ENCODE measurements around the gene KRT6A. TPM values are rescaled to one million over a fixed set of nuclear protein-coding genes. Genes with fewer than 3 reads are reported as not detected.

The KRT6A gene
- total RNA-seq, 5 donors from 2014 or later (not counting 1 experiment from before 2014, with no cell fraction given) = not detected

GRCh38 chr12:52486166-52487105 is 6.6 kb downstream of the KRT6A start:
- H3K4me3 ChIP-seq (ENCODE audit: control insufficient read depth in 1 of 2, extremely low read depth in 1 of 2, low read length in 1 of 2) = no peak overlapping the region
- H3K36me3 ChIP-seq (ENCODE audit: control insufficient read depth in 2 of 2, extremely low read depth in 1 of 2, insufficient read depth in 1 of 2, low read length in 1 of 2) = no peaks in the 10 kb centered on the region
- no peak for DNase-seq
- 70% methylated on average over 2 of the region's 5 CpGs for WGBS (ENCODE audit: insufficient coverage)
- no peak for ATAC-seq (replicated peaks in 1 of 4)
- ChIA-PET CTCF (no interaction called here), POLR2A (no interaction called here)
- Mint-ChIP-seq H3K27me3 (peaks cover 43 to 60% of the 10 kb centered on the region in 2 donors), H3K4me1 (no peaks in the 10 kb centered on the region), H3K36me3 (no peaks in the 10 kb centered on the region), H3K9me3 (peaks cover 4 to 14% (median 13%) of the 10 kb centered on the region in 3 donors), H3K27ac (no peak overlapping the region), H3K4me3 (no peak overlapping the region)
- H3K4me1 ChIP-seq (ENCODE audit: control insufficient read depth in 1 of 2, extremely low read depth in 1 of 2, insufficient read depth in 2 of 2, low read length in 2 of 2) = no peaks in the 10 kb centered on the region
- H3K27me3 ChIP-seq (replicated peaks in 1 of 2; ENCODE audit: control insufficient read depth in 2 of 2, extremely low read depth in 1 of 2, insufficient read depth in 2 of 2, low read length in 1 of 2) = peaks cover 0 to 4% of the 10 kb centered on the region in 2 experiments
- H3K27ac ChIP-seq (ENCODE audit: low read length) = no peak overlapping the region
- peaks cover 2% of the 10 kb centered on the region for H3K9me3 ChIP-seq

GRCh38 chr12:52480073-52480472 is 13.0 kb downstream of the KRT6A start:
- no peaks in the 10 kb centered on the region for H3K4me1 ChIP-seq (ENCODE audit: control insufficient read depth in 1 of 2, extremely low read depth in 1 of 2, insufficient read depth in 2 of 2, low read length in 2 of 2)
- no peak overlapping the region for H3K27ac ChIP-seq (ENCODE audit: low read length)
- H3K36me3 ChIP-seq (ENCODE audit: control insufficient read depth in 2 of 2, extremely low read depth in 1 of 2, insufficient read depth in 1 of 2, low read length in 1 of 2) = no peaks in the 10 kb centered on the region
- H3K4me3 Mint-ChIP-seq = no peak overlapping the region
- ATAC-seq (replicated peaks in 1 of 4) (no peak), DNase-seq (no peak)
- peaks cover 4 to 9% (median 8%) of the 10 kb centered on the region in 3 donors for H3K9me3 Mint-ChIP-seq
- no peaks in the 10 kb centered on the region for H3K36me3 Mint-ChIP-seq
- POLR2A ChIA-PET = no interaction called here
- no peak overlapping the region for H3K27ac Mint-ChIP-seq
- no peaks in the 10 kb centered on the region for H3K27me3 ChIP-seq (replicated peaks in 1 of 2; ENCODE audit: control insufficient read depth in 2 of 2, extremely low read depth in 1 of 2, insufficient read depth in 2 of 2, low read length in 1 of 2)
- WGBS (ENCODE audit: insufficient coverage) = 47% methylated on average over 2 of the region's 3 CpGs
- H3K4me1 Mint-ChIP-seq = no peaks in the 10 kb centered on the region
- peaks cover 2% of the 10 kb centered on the region for H3K9me3 ChIP-seq
- peaks cover 32 to 33% of the 10 kb centered on the region in 2 donors for H3K27me3 Mint-ChIP-seq
- no peak overlapping the region for H3K4me3 ChIP-seq (ENCODE audit: control insufficient read depth in 1 of 2, extremely low read depth in 1 of 2, low read length in 1 of 2)
- CTCF ChIA-PET = no interaction called here

GRCh38 chr12:52477651-52478050 is 15.4 kb downstream of the KRT6A start:
- H3K27me3 ChIP-seq (replicated peaks in 1 of 2; ENCODE audit: control insufficient read depth in 2 of 2, extremely low read depth in 1 of 2, insufficient read depth in 2 of 2, low read length in 1 of 2) = peaks cover 2 to 3% of the 10 kb centered on the region in 2 experiments
- no CpG with 5 or more reads among the region's 2 CpGs for WGBS (ENCODE audit: insufficient coverage)
- no peak overlapping the region for H3K4me3 ChIP-seq (ENCODE audit: control insufficient read depth in 1 of 2, extremely low read depth in 1 of 2, low read length in 1 of 2)
- DNase-seq (no peak), ATAC-seq (replicated peaks in 1 of 4) (no peak)
- H3K9me3 ChIP-seq = no peaks in the 10 kb centered on the region
- H3K36me3 ChIP-seq (ENCODE audit: control insufficient read depth in 2 of 2, extremely low read depth in 1 of 2, insufficient read depth in 1 of 2, low read length in 1 of 2) = no peaks in the 10 kb centered on the region
- H3K4me1 ChIP-seq (ENCODE audit: control insufficient read depth in 1 of 2, extremely low read depth in 1 of 2, insufficient read depth in 2 of 2, low read length in 2 of 2) = no peaks in the 10 kb centered on the region
- POLR2A ChIA-PET = no interaction called here
- Mint-ChIP-seq H3K4me3 (no peak overlapping the region), H3K9me3 (no peaks in the 10 kb centered on the region), H3K36me3 (no peaks in the 10 kb centered on the region), H3K4me1 (no peaks in the 10 kb centered on the region), H3K27me3 (peaks cover 11% of the 10 kb centered on the region in 2 donors), H3K27ac (no peak overlapping the region)
- H3K27ac ChIP-seq (ENCODE audit: low read length) = no peak overlapping the region
- CTCF ChIA-PET = no interaction called here

GRCh38 chr12:52474212-52474611 is 18.8 kb downstream of the KRT6A start:
- POLR2A ChIA-PET = no interaction called here
- Mint-ChIP-seq H3K9me3 (no peaks in the 10 kb centered on the region), H3K27ac (no peak overlapping the region), H3K27me3 (peaks cover 5 to 8% of the 10 kb centered on the region in 2 donors), H3K4me3 (no peak overlapping the region), H3K4me1 (no peaks in the 10 kb centered on the region), H3K36me3 (no peaks in the 10 kb centered on the region)
- H3K27ac ChIP-seq (ENCODE audit: low read length) = no peak overlapping the region
- H3K36me3 ChIP-seq (ENCODE audit: control insufficient read depth in 2 of 2, extremely low read depth in 1 of 2, insufficient read depth in 1 of 2, low read length in 1 of 2) = no peaks in the 10 kb centered on the region
- no peaks in the 10 kb centered on the region for H3K4me1 ChIP-seq (ENCODE audit: control insufficient read depth in 1 of 2, extremely low read depth in 1 of 2, insufficient read depth in 2 of 2, low read length in 2 of 2)
- ATAC-seq (replicated peaks in 1 of 4) = no peak
- H3K9me3 ChIP-seq = no peaks in the 10 kb centered on the region
- CTCF ChIA-PET = no interaction called here
- no peak for DNase-seq
- no CpG with 5 or more reads among the region's 2 CpGs for WGBS (ENCODE audit: insufficient coverage)
- H3K4me3 ChIP-seq (ENCODE audit: control insufficient read depth in 1 of 2, extremely low read depth in 1 of 2, low read length in 1 of 2) = no peak overlapping the region
- peaks cover 2 to 4% of the 10 kb centered on the region in 2 experiments for H3K27me3 ChIP-seq (replicated peaks in 1 of 2; ENCODE audit: control insufficient read depth in 2 of 2, extremely low read depth in 1 of 2, insufficient read depth in 2 of 2, low read length in 1 of 2)

- Mint-ChIP-seq H3K27ac (no peak within 1 kb of the TSS), H3K4me3 (no peak within 1 kb of the TSS), H3K27me3 (peaks cover 5 to 10% of the 10 kb centered on the region in 2 donors), H3K4me1 (no peaks in the 10 kb centered on the region), H3K9me3 (no peaks in the 10 kb centered on the region), H3K36me3 (no peaks in the 10 kb centered on the region)
- H3K9me3 ChIP-seq = no peaks in the 10 kb centered on the region
- ChIA-PET POLR2A (no interaction called here), CTCF (no interaction called here)
- H3K27me3 ChIP-seq (replicated peaks in 1 of 2; ENCODE audit: control insufficient read depth in 2 of 2, extremely low read depth in 1 of 2, insufficient read depth in 2 of 2, low read length in 1 of 2) = peaks cover 2 to 6% of the 10 kb centered on the region in 2 experiments
- no peak within 1 kb of the TSS for H3K4me3 ChIP-seq (ENCODE audit: control insufficient read depth in 1 of 2, extremely low read depth in 1 of 2, low read length in 1 of 2)
- DNase-seq (no peak), ATAC-seq (replicated peaks in 1 of 4) (no peak)
- H3K4me1 ChIP-seq (ENCODE audit: control insufficient read depth in 1 of 2, extremely low read depth in 1 of 2, insufficient read depth in 2 of 2, low read length in 2 of 2) = no peaks in the 10 kb centered on the region
- no peak within 1 kb of the TSS for H3K27ac ChIP-seq (ENCODE audit: low read length)
- 70% methylated on average over 4 of the region's 4 CpGs for WGBS (ENCODE audit: insufficient coverage)
- no peaks in the 10 kb centered on the region for H3K36me3 ChIP-seq (ENCODE audit: control insufficient read depth in 2 of 2, extremely low read depth in 1 of 2, insufficient read depth in 1 of 2, low read length in 1 of 2)
Observed at GRCh38 chr12:52473768-52474167, 19.3 kb downstream of the KRT6A start, which contains the start of gene KRT6C. TSS of gene KRT6C (minus strand) at chr12:52473805. CDS start at chr12:52473737, 68 bp downstream.

- no peaks in the 10 kb centered on the region for H3K9me3 Mint-ChIP-seq
- WGBS (ENCODE audit: insufficient coverage) = 100% methylated on average over 1 of the region's 4 CpGs
- Histone ChIP-seq H3K4me1 (ENCODE audit: control insufficient read depth in 1 of 2, extremely low read depth in 1 of 2, insufficient read depth in 2 of 2, low read length in 2 of 2) (no peaks in the 10 kb centered on the region), H3K27ac (ENCODE audit: low read length) (no peak overlapping the region), H3K27me3 (replicated peaks in 1 of 2; ENCODE audit: control insufficient read depth in 2 of 2, extremely low read depth in 1 of 2, insufficient read depth in 2 of 2, low read length in 1 of 2) (peaks cover 4 to 6% of the 10 kb centered on the region in 2 experiments), H3K4me3 (ENCODE audit: control insufficient read depth in 1 of 2, extremely low read depth in 1 of 2, low read length in 1 of 2) (no peak overlapping the region), H3K9me3 (no peaks in the 10 kb centered on the region), H3K36me3 (ENCODE audit: control insufficient read depth in 2 of 2, extremely low read depth in 1 of 2, insufficient read depth in 1 of 2, low read length in 1 of 2) (no peaks in the 10 kb centered on the region)
- CTCF ChIA-PET = no interaction called here
- no peaks in the 10 kb centered on the region for H3K4me1 Mint-ChIP-seq
- ATAC-seq (replicated peaks in 1 of 4) (no peak), DNase-seq (no peak)
- H3K27ac Mint-ChIP-seq = no peak overlapping the region
- POLR2A ChIA-PET = no interaction called here
- H3K27me3 Mint-ChIP-seq = peaks cover 11 to 21% of the 10 kb centered on the region in 2 donors
- H3K4me3 Mint-ChIP-seq = no peak overlapping the region
- H3K36me3 Mint-ChIP-seq = no peaks in the 10 kb centered on the region
Observed at GRCh38 chr12:52469853-52470252, 23.2 kb downstream of the KRT6A start.
